ENCODE results near the gene PABPC1L2A.
"Not testable (repeated sequence)": the region's sequence is repeated elsewhere in the genome, so short reads cannot be mapped to it uniquely, and the experiment has no call there.

PABPC1L2A gene

GRCh38 chrX:73079024-73079562 is at the start of gene PABPC1L2A:
Gene PABPC1L2A (minus strand): TSS chrX:73079512. CDS start chrX:73079386, 126 bp downstream.
- not testable (repeated sequence) for DNase-seq

- no peak for DNase-seq
Observed at GRCh38 chrX:73127700-73128241, 48.5 kb upstream of the PABPC1L2A start.

- no peak for DNase-seq
Observed at GRCh38 chrX:73126240-73126639, 46.9 kb upstream of the PABPC1L2A start.

- not testable (repeated sequence) for DNase-seq
Observed at GRCh38 chrX:73099505-73099904, 20.2 kb upstream of the PABPC1L2A start.

GRCh38 chrX:73086766-73087165 is 7.5 kb upstream of the PABPC1L2A start:
- DNase-seq, result peak; percentile 5

GRCh38 chrX:73079884-73080283 is 572 bp upstream of the PABPC1L2A start:
- DNase-seq, result not testable (repeated sequence)

- not testable (repeated sequence) for DNase-seq
Observed at GRCh38 chrX:73078597-73078996, 715 bp downstream of the PABPC1L2A start.

- no peak for DNase-seq
Observed at GRCh38 chrX:73076838-73077237, 2.5 kb downstream of the PABPC1L2A start.

GRCh38 chrX:73069365-73070035 is 9.8 kb downstream of the PABPC1L2A start:
- DNase-seq, result no peak

GRCh38 chrX:73068467-73069364 is 10.6 kb downstream of the PABPC1L2A start:
- DNase-seq, result no peak

GRCh38 chrX:73067761-73068466 is 11.4 kb downstream of the PABPC1L2A start:
- DNase-seq, result not testable (repeated sequence)

- no peak for DNase-seq
Observed at GRCh38 chrX:73028876-73029275, 50.4 kb downstream of the PABPC1L2A start.
